Naive thymus-derived CD4-positive, alpha-beta T cell (primary cell): ENCODE results near the gene GLI3. TPM values are rescaled to one million over a fixed set of nuclear protein-coding genes. Genes with fewer than 3 reads are reported as not detected.

Experiments
- ATAC-seq: fragments of 150-1000 bp; cut with Tn5 transposase; 2 replicates; pipeline ENCODE4 v1.10.0; 2021; ENCODE audit warnings: mild to moderate bottlenecking, moderate library complexity
- CTCF ChIA-PET: fragments of 350-600 bp; sonication (Branson Sonifier 250); formaldehyde crosslinking; loops from one replicate; lab custom pipeline; 2021; ENCODE audit warnings: antibody characterized with exemption; lab: Charles Lee
- POLR2A ChIA-PET: fragments of 350-600 bp; sonication (Branson Sonifier 250); formaldehyde crosslinking; loops from one replicate; lab custom pipeline; 2021; ENCODE audit warnings: antibody characterized with exemption, inconsistent platforms; lab: Charles Lee
- DNase-seq, 9 donors: peaks; one replicate each; pipeline versions ENCODE4 v3.0.0 to v3.0.0-alpha.2; 2020 to 2022; ENCODE audit warnings: mixed read lengths in 1 of 9
- H3K27ac ChIP-seq: one replicate; pipeline ENCODE4 v1.7.0; 2013; ENCODE audit warnings: mild to moderate bottlenecking, low read depth, low read length, moderate library complexity
- H3K27me3 ChIP-seq, 2 donors: one replicate each; pipeline ENCODE4 v1.7.0; 2013; ENCODE audit warnings: low read length in 2 of 2, mild to moderate bottlenecking in 2 of 2, moderate library complexity in 2 of 2; ENCODE audit not compliant: control insufficient read depth in 2 of 2, insufficient read depth in 2 of 2
- H3K36me3 ChIP-seq, 3 experiments: 1 replicate in 2 of 3; 2 replicates in 1 of 3; pipeline ENCODE4 v1.7.0; 2013; ENCODE audit warnings: low read length in 3 of 3, mild to moderate bottlenecking in 3 of 3, moderate library complexity in 1 of 3; ENCODE audit not compliant: insufficient read depth in 3 of 3, control insufficient read depth in 2 of 3
- H3K4me1 ChIP-seq, 2 donors: one replicate each; pipeline ENCODE4 v1.7.0; 2013; ENCODE audit warnings: low read length in 2 of 2, mild to moderate bottlenecking in 2 of 2, moderate library complexity in 1 of 2; ENCODE audit not compliant: control insufficient read depth in 2 of 2, insufficient read depth in 2 of 2
- H3K4me3 ChIP-seq: 2 replicates; pipeline ENCODE4 v1.7.0; 2013; ENCODE audit warnings: mild to moderate bottlenecking, low read length
- H3K9me3 ChIP-seq, 3 experiments: 1 replicate in 2 of 3; 2 replicates in 1 of 3; pipeline ENCODE4 v1.7.0; 2013; ENCODE audit warnings: low read length in 3 of 3; ENCODE audit not compliant: control insufficient read depth in 2 of 3
- H3K27ac Mint-ChIP-seq, 9 donors: one replicate each; pipeline ENCODE4 v1.8.0; 2020 to 2022; ENCODE audit warnings: mixed read lengths in 9 of 9, mild to moderate bottlenecking in 8 of 9, moderate library complexity in 5 of 9, inconsistent platforms in 2 of 9
- H3K27me3 Mint-ChIP-seq, 5 donors: one replicate each; pipeline ENCODE4 v1.8.0; 2021 to 2022; ENCODE audit warnings: mixed read lengths in 5 of 5, mild to moderate bottlenecking in 1 of 5
- H3K36me3 Mint-ChIP-seq, 5 donors: one replicate each; pipeline ENCODE4 v1.8.0; 2020 to 2022; ENCODE audit warnings: mixed read lengths in 5 of 5, mild to moderate bottlenecking in 3 of 5, inconsistent platforms in 1 of 5
- H3K4me1 Mint-ChIP-seq, 7 donors: one replicate each; pipeline ENCODE4 v1.8.0; 2020 to 2022; ENCODE audit warnings: mixed read lengths in 7 of 7, mild to moderate bottlenecking in 3 of 7, inconsistent platforms in 1 of 7
- H3K4me3 Mint-ChIP-seq, 10 donors: one replicate each; pipeline ENCODE4 v1.8.0; 2020 to 2022; ENCODE audit warnings: mild to moderate bottlenecking in 10 of 10, mixed read lengths in 10 of 10, moderate library complexity in 6 of 10, inconsistent platforms in 2 of 10
- H3K9me3 Mint-ChIP-seq, 11 donors: one replicate each; pipeline ENCODE4 v1.8.0; 2020 to 2022; ENCODE audit warnings: mixed read lengths in 11 of 11, mild to moderate bottlenecking in 4 of 11, inconsistent platforms in 1 of 11, moderate library complexity in 1 of 11
- intact Hi-C, 2 donors: fragments of 100-400 bp; cut with micrococcal nuclease; formaldehyde crosslinking; loops; one replicate each; pipeline ENCODE4 v1.15.1; 2023
- polyA plus RNA-seq, 2 donors: library from polyadenylated mRNA; unstranded; fragments of 300-500 nt; fragmentation: Illumina TruSeq; gene quantifications; one replicate each; pipeline ENCODE4 v1.2.3, GENCODE V29; 2021
- total RNA-seq, 6 experiments: library from RNA in 5 of 6; stranded (reverse) in 5 of 6; gene quantifications; 1 replicate in 5 of 6; 2 replicates in 1 of 6; pipeline ENCODE4 v1.2.3 and lab custom pipeline; 2021 to 2026

The GLI3 gene
- total and polyA plus RNA-seq, 7 experiments from 2014 or later: 0.32 to 0.95 (median 0.54) TPM; not detected in 4

DNA sequence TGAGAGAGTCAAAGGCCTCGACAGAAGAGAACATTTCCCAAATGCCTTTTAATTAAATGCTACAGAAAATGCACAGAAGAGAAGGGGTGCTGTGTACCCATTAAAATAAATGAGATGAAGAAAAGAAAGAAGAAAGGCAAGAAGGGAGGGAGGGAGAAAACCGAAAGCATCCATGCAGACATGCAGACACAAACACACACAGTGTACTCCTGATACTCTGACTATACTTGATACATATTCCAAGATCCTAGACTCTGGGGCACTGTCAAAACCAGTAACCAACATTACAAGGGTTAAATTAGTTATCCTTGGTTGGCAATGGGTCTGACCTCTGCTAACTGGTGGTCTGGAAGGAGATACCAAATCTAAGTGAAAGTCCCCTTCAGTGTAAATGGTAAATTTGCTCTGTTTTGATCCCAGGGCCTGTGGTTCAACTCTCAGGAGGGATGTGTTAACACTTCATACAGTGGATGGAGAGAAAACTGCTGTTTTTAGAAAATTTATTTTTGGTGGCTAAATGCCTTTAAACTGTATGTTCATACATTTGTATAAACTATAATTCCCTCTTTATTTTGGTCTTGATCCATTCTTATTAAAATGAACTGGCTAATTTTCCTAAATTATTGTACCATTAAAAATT is 241.3 kb downstream of the GLI3 start:
- Mint-ChIP-seq H3K27me3 (peaks cover 2 to 27% (median 22%) of the 10 kb centered on the region in 5 donors), H3K4me1 (peaks cover 0 to 3% (median 0%) of the 10 kb centered on the region in 7 donors), H3K4me3 (no peak overlapping the region), H3K9me3 (no peaks in the 10 kb centered on the region), H3K27ac (no peak overlapping the region), H3K36me3 (no peaks in the 10 kb centered on the region)
- no peaks in the 10 kb centered on the region for H3K36me3 ChIP-seq
- H3K27me3 ChIP-seq: no peaks in the 10 kb centered on the region
- H3K4me1 ChIP-seq: no peaks in the 10 kb centered on the region
- POLR2A ChIA-PET: no interaction called here
- DNase-seq: no peak
- intact Hi-C loops: no loop called here
- ATAC-seq: no peak
- CTCF ChIA-PET: no interaction called here
- no peaks in the 10 kb centered on the region for H3K9me3 ChIP-seq
- H3K27ac ChIP-seq: no peak overlapping the region
- H3K4me3 ChIP-seq: no peak overlapping the region

GRCh38 chr7:41994746-41995110 is 242.3 kb downstream of the GLI3 start:
- POLR2A ChIA-PET: no interaction called here
- H3K36me3 Mint-ChIP-seq: no peaks in the 10 kb centered on the region

DNA sequence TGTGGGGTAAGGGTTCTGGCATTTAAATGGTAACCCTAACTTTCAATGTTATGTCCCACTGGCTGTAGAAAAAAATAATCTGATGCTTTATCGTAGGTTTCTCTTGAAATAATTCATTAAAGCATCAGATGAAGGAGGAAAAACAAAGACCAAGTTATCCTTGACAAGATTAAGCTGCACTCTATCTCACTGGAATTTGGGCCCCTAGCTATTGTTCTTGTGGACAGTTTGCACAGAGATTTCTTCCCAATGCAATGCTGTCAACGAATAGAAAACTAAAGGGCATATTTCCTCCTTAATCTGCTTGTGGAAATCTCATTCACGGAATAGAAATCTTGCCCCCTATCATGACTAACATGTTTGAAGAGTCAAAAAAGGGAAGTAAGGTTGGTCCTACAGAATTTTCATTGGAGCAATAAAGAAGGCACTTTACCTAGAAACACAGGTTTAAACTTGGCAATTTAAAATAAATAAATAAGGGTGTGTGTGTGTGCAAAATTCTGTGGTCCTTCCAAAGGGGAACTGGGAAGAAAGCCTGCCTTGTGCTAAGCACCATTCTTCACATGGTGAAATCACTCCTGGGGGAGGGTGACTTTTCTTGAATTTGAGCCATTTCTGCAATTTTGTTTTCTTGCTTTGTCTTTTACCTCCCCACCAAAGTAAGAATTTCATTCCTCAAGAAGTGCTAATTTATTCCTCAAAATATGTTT is 242.8 kb downstream of the GLI3 start:
- DNase-seq (no peak), ATAC-seq (no peak)
- H3K36me3 ChIP-seq: no peaks in the 10 kb centered on the region
- ChIA-PET CTCF (no interaction called here), POLR2A (no interaction called here)
- Mint-ChIP-seq H3K27me3 (peaks cover 0 to 12% (median 9%) of the 10 kb centered on the region in 5 donors), H3K4me3 (no peak overlapping the region), H3K9me3 (no peaks in the 10 kb centered on the region), H3K27ac (no peak overlapping the region), H3K4me1 (peaks cover 0 to 3% (median 0%) of the 10 kb centered on the region in 7 donors), H3K36me3 (no peaks in the 10 kb centered on the region)
- H3K4me1 ChIP-seq: no peaks in the 10 kb centered on the region
- no peaks in the 10 kb centered on the region for H3K9me3 ChIP-seq
- H3K27ac ChIP-seq: no peak overlapping the region
- no peak overlapping the region for H3K4me3 ChIP-seq
- intact Hi-C loops: no loop called here
- no peaks in the 10 kb centered on the region for H3K27me3 ChIP-seq

More at GRCh38 chr7:41994746-41995110, 242.3 kb downstream of the GLI3 start:
- peaks cover 2 to 17% (median 13%) of the 10 kb centered on the region in 5 donors for H3K27me3 Mint-ChIP-seq
- H3K27ac Mint-ChIP-seq: no peak overlapping the region
- DNase-seq (no peak), ATAC-seq (no peak)
- Histone ChIP-seq H3K4me3 (no peak overlapping the region), H3K27ac (no peak overlapping the region), H3K4me1 (no peaks in the 10 kb centered on the region), H3K9me3 (no peaks in the 10 kb centered on the region), H3K27me3 (no peaks in the 10 kb centered on the region), H3K36me3 (no peaks in the 10 kb centered on the region)
- CTCF ChIA-PET: no interaction called here
- peaks cover 0 to 3% (median 0%) of the 10 kb centered on the region in 7 donors for H3K4me1 Mint-ChIP-seq
- no peaks in the 10 kb centered on the region for H3K9me3 Mint-ChIP-seq
- intact Hi-C loops: no loop called here
- H3K4me3 Mint-ChIP-seq: no peak overlapping the region

- H3K4me3 Mint-ChIP-seq: no peak overlapping the region
- intact Hi-C loops: no loop called here
- H3K27ac Mint-ChIP-seq: no peak overlapping the region
- H3K27me3 Mint-ChIP-seq: peaks cover 0 to 5% (median under 1%) of the 10 kb centered on the region in 5 donors
- no peaks in the 10 kb centered on the region for H3K27me3 ChIP-seq
- no peaks in the 10 kb centered on the region for H3K36me3 Mint-ChIP-seq
- no peaks in the 10 kb centered on the region for H3K4me1 ChIP-seq
- POLR2A ChIA-PET: no interaction called here
- H3K4me1 Mint-ChIP-seq: peaks cover 0 to 3% (median 0%) of the 10 kb centered on the region in 7 donors
- CTCF ChIA-PET: no interaction called here
- H3K36me3 ChIP-seq: no peaks in the 10 kb centered on the region
- no peaks in the 10 kb centered on the region for H3K9me3 ChIP-seq
- H3K9me3 Mint-ChIP-seq: no peaks in the 10 kb centered on the region
- H3K27ac ChIP-seq: no peak overlapping the region
- ATAC-seq (no peak), DNase-seq (no peak)
- H3K4me3 ChIP-seq: no peak overlapping the region
Observed at GRCh38 chr7:41992881-41993867, 243.8 kb downstream of the GLI3 start.

DNA sequence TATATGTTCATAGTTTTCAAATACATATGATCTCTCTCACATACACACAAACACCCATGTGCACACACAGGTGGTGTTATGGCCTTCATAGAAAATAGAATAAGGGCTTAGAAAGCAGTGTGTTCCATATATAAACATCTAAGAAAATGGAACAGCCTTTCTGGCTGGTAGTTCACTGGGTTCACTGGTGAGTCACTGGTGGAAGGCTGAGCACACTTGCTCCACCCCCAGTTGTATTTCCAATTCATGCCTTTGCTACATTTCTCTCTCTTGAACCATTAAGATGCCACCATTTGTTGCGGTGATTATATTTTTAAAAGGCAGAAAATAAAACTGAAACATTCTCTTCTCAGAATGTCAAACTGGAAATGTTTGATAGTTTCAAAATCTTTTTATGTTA is 252.1 kb downstream of the GLI3 start:
- H3K4me1 Mint-ChIP-seq: no peaks in the 10 kb centered on the region
- CTCF ChIA-PET: no interaction called here
- Histone ChIP-seq H3K36me3 (no peaks in the 10 kb centered on the region), H3K9me3 (no peaks in the 10 kb centered on the region), H3K4me1 (no peaks in the 10 kb centered on the region), H3K27ac (no peak overlapping the region), H3K4me3 (no peak overlapping the region), H3K27me3 (no peaks in the 10 kb centered on the region)
- no peak overlapping the region for H3K27ac Mint-ChIP-seq
- ATAC-seq (no peak), DNase-seq (no peak)
- peaks cover 0 to 2% (median 0%) of the 10 kb centered on the region in 11 donors for H3K9me3 Mint-ChIP-seq
- intact Hi-C loops: no loop called here
- POLR2A ChIA-PET: no interaction called here
- H3K4me3 Mint-ChIP-seq: no peak overlapping the region
- no peaks in the 10 kb centered on the region for H3K36me3 Mint-ChIP-seq
- H3K27me3 Mint-ChIP-seq: peaks cover 6 to 18% (median 11%) of the 10 kb centered on the region in 5 donors

- CTCF ChIA-PET: interaction anchor here (0.6 kb wide), 1 partner anchor 76 kb away, joined by 4 read pairs; no protein-coding TSS in a partner anchor
- no peaks in the 10 kb centered on the region for H3K27me3 ChIP-seq
- intact Hi-C loops: no loop called here
- H3K9me3 ChIP-seq: no peaks in the 10 kb centered on the region
- Mint-ChIP-seq H3K9me3 (no peaks in the 10 kb centered on the region), H3K27ac (no peak overlapping the region), H3K36me3 (no peaks in the 10 kb centered on the region), H3K4me1 (no peaks in the 10 kb centered on the region), H3K4me3 (no peak overlapping the region), H3K27me3 (peaks cover 7 to 22% (median 10%) of the 10 kb centered on the region in 5 donors)
- H3K4me3 ChIP-seq: no peak overlapping the region
- DNase-seq (no peak), ATAC-seq (no peak)
- H3K4me1 ChIP-seq: no peaks in the 10 kb centered on the region
- H3K27ac ChIP-seq: no peak overlapping the region
- no peaks in the 10 kb centered on the region for H3K36me3 ChIP-seq
- POLR2A ChIA-PET: no interaction called here
Observed at GRCh38 chr7:41981046-41982040, 255.7 kb downstream of the GLI3 start.
